Keratinocyte (primary cell): ENCODE results near the gene PDZD11. TPM values are rescaled to one million over a fixed set of nuclear protein-coding genes. Genes with fewer than 3 reads are reported as not detected.

ENCODE experiments used
- DNase-seq: peaks from one replicate; pipeline ENCODE4 v3.0.0-alpha.2; 2011; ENCODE audit warnings: low read depth, missing footprints, low spot score
- FAIRE-seq: peaks from 2 replicates; lab custom pipeline; 2011; peaks lifted over from hg19 to GRCh38; lab: Jason Lieb, UNC
- H2AFZ ChIP-seq: 2 replicates; pipeline ENCODE4 v1.6.0; 2012; ENCODE audit warnings: low read length, control low read depth, inconsistent platforms; ENCODE audit not compliant: control insufficient read depth
- H3K27ac ChIP-seq: 2 replicates; pipeline ENCODE4 v1.5.1; 2011; ENCODE audit warnings: low read length; ENCODE audit not compliant: control insufficient read depth, insufficient read depth
- H3K27me3 ChIP-seq: 3 replicates; pipeline ENCODE4 v1.6.0; 2011; ENCODE audit warnings: low read length; ENCODE audit not compliant: control insufficient read depth, insufficient read depth; ENCODE audit errors: extremely low read depth
- H3K36me3 ChIP-seq, 2 experiments: 2 replicates in 1 of 2; 3 replicates in 1 of 2; pipeline ENCODE4 v1.5.1; 2011; ENCODE audit warnings: low read length in 2 of 2, mild to moderate bottlenecking in 1 of 2; ENCODE audit not compliant: control insufficient read depth in 2 of 2, insufficient read depth in 2 of 2; ENCODE audit errors: extremely low read depth in 1 of 2
- H3K4me1 ChIP-seq: 3 replicates; pipeline ENCODE4 v1.5.1; 2011; ENCODE audit warnings: low read length; ENCODE audit not compliant: control insufficient read depth, insufficient read depth; ENCODE audit errors: extremely low read depth
- H3K4me2 ChIP-seq: 3 replicates; pipeline ENCODE4 v1.6.0; 2011; ENCODE audit warnings: low read depth, low read length; ENCODE audit not compliant: control insufficient read depth, insufficient read depth; ENCODE audit errors: extremely low read depth
- H3K4me3 ChIP-seq, 3 experiments: fragments of 200-600 bp in 1 of 3; sonication (generic) in 1 of 3; 2 replicates in 2 of 3; 3 replicates in 1 of 3; pipeline ENCODE4 v1.5.1; 2011 to 2016; ENCODE audit warnings: low read length in 3 of 3, mild to moderate bottlenecking in 3 of 3, control low read depth in 2 of 3, inconsistent platforms in 1 of 3, low read depth in 1 of 3, mixed read lengths in 1 of 3, mixed run types in 1 of 3, moderate library complexity in 1 of 3; ENCODE audit not compliant: control insufficient read depth in 2 of 3, insufficient read depth in 2 of 3; ENCODE audit errors: extremely low read depth in 1 of 3
- H3K79me2 ChIP-seq: 2 replicates; pipeline ENCODE4 v1.6.0; 2012; ENCODE audit warnings: low read length; ENCODE audit not compliant: control insufficient read depth, insufficient read depth
- H3K9ac ChIP-seq: 3 replicates; pipeline ENCODE4 v1.6.0; 2011; ENCODE audit warnings: low read length; ENCODE audit not compliant: control insufficient read depth, insufficient read depth; ENCODE audit errors: extremely low read depth
- H3K9me1 ChIP-seq: 3 replicates; pipeline ENCODE4 v1.6.0; 2011; ENCODE audit warnings: low read length; ENCODE audit not compliant: control insufficient read depth, insufficient read depth; ENCODE audit errors: extremely low read depth
- H3K9me3 ChIP-seq: 2 replicates; pipeline ENCODE4 v1.5.1; 2012; ENCODE audit warnings: low read depth, low read length; ENCODE audit not compliant: control insufficient read depth
- H4K20me1 ChIP-seq: 3 replicates; pipeline ENCODE4 v1.6.0; 2011; ENCODE audit warnings: low read length; ENCODE audit not compliant: control insufficient read depth, insufficient read depth; ENCODE audit errors: extremely low read depth
- EZH2 ChIP-seq: IDR thresholded peaks from one replicate; pipeline ENCODE4 v1.6.1; 2012; ENCODE audit warnings: inconsistent platforms, mild to moderate bottlenecking, low read length, moderate library complexity
- dilution Hi-C: fragments of 300-500 bp; cut with MboI; formaldehyde crosslinking; loops from one replicate; pipeline ENCODE4 v1.7.0; 2020; ENCODE audit warnings: low sequenced_read_pairs; ENCODE audit not compliant: extremely low pct_ligation_motif_present
- polyA minus RNA-seq, 3 experiments: library from RNA; depleted of rRNA, polyadenylated mRNA; stranded (reverse); fragments of >200 nt; gene quantifications; 1 replicate in 1 of 3; 2 replicates in 1 of 3; 3 replicates in 1 of 3; pipeline ENCODE4 v1.2.3, GENCODE V29; 2011
- polyA plus RNA-seq, 5 experiments: library from polyadenylated mRNA; depleted of rRNA in 3 of 5; stranded (reverse) in 3 of 5; stranded (forward) in 1 of 5; unstranded in 1 of 5; fragments of >200 nt; gene quantifications; 1 replicate in 1 of 5; 2 replicates in 3 of 5; 3 replicates in 1 of 5; pipeline versions ENCODE4 v1.2.1 to v1.2.3, GENCODE V29; 2011 to 2012; ENCODE audit warnings: missing spikeins in 2 of 5, low read depth in 1 of 5, low replicate concordance in 1 of 5
- TF ChIP-seq, protein P1 (sequence below), 3 experiments: IDR thresholded peaks in 1 of 3; conservative IDR thresholded peaks in 1 of 3; optimal IDR thresholded peaks in 1 of 3; 2 replicates in 2 of 3; 3 replicates in 1 of 3; pipeline versions ENCODE3 to v1.5.1; 2011; ENCODE audit warnings: low read length in 3 of 3, mild to moderate bottlenecking in 3 of 3, moderate library complexity in 2 of 3, control low read depth in 1 of 3, inconsistent platforms in 1 of 3; ENCODE audit not compliant: insufficient read depth in 2 of 3; ENCODE audit errors: extremely low read depth in 1 of 3

PDZD11 gene, protein sequence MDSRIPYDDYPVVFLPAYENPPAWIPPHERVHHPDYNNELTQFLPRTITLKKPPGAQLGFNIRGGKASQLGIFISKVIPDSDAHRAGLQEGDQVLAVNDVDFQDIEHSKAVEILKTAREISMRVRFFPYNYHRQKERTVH
- polyA plus RNA-seq, result 102 to 127 TPM (median 109 TPM) in 3 replicates
- polyA plus RNA-seq (2011; ENCODE audit: low read depth), result 11.2 TPM
- 125 and 173 TPM in 2 replicates for polyA plus RNA-seq (2011; cell fraction: cytosol; rRNA removed)
- polyA plus RNA-seq (2011; cell fraction: nucleus; rRNA removed), result 91.0 and 107 TPM in 2 replicates
- polyA plus RNA-seq (2012; ENCODE audit: low replicate concordance), result 49.2 and 72.9 TPM in 2 replicates
- polyA minus RNA-seq, result 48.7 to 117 TPM (median 103 TPM) in 3 replicates
- polyA minus RNA-seq (2011; cell fraction: cytosol; rRNA and poly(A)+ RNA removed), result 45.8 TPM
- 15.5 and 22.1 TPM in 2 replicates for polyA minus RNA-seq (2011; cell fraction: nucleus; rRNA and poly(A)+ RNA removed)

DNA sequence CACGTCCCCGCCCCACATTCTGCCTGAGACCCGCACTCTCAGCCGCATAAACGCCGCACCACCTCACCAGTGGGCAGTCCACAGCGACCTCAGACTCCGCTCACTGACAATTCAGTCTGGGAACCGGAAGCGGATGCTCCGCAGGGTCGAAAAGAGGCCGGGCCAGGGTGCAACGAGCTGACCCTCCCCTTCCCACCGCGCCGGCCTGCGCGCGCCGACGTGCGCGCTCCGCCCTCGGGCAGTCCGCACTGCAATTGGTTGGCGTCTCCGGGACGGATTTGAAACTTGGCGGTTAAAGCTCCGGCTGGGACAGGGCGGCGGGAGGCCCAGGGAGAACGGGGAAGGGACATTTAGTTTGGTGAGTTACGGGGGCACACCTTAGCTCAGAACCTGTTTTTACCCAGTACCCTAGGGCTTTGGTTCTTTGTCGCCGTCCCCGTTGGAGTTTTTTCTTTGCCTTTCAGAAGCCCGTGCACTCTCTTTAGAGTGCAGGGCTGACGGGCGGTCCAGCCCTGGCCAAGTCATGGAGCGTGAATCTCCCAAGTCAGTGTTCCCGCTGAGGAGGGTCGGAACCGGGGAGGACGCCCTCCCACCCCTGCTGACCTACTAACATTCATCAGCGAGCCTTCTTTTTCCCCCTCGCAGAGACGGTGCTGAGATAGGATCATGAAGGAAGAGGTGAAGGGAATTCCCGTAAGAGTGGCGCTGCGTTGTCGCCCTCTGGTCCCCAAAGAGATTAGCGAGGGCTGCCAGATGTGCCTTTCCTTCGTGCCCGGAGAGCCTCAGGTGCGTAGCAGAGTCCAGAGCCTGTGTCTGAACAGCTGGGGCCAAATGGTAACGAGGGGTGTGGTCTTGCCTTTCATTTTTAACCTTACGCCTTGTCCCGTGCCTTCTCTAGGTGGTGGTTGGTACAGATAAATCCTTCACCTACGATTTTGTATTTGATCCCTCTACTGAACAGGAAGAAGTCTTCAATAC lies at the start of gene PDZD11, which contains the start of gene KIF4A:
Gene PDZD11, minus strand, starts transcription at position 135 of the 978 bp plus-strand sequence. CDS start 586 bp downstream, outside the sequence.
Gene KIF4A, plus strand, starts transcription at position 312 of the 978 bp plus-strand sequence. Its CDS starts 355 bp downstream, at position 667.
- Histone ChIP-seq H3K4me3 (peak within 1 kb of the TSS; percentile 48 to 82 (median 77)), H3K9me1 (no peaks in the 10 kb centered on the region), H3K4me2 (peak within 1 kb of the TSS; percentile 82), H2AFZ (peak within 1 kb of the TSS; percentile 81), H3K4me1 (peaks cover 15% of the 10 kb centered on the region), H3K9ac (peak within 1 kb of the TSS; percentile 76), H3K27me3 (no peaks in the 10 kb centered on the region), H4K20me1 (no peaks in the 10 kb centered on the region), H3K9me3 (no peaks in the 10 kb centered on the region), H3K27ac (peak within 1 kb of the TSS; percentile 52), H3K79me2 (peaks cover 14% of the 10 kb centered on the region), H3K36me3 (peaks cover 0 to 4% of the 10 kb centered on the region in 2 experiments)
- DNase-seq (peak; percentile 11), FAIRE-seq (no peak)
- dilution Hi-C loops, result no loop called here
- TF ChIP-seq, protein P1, sequence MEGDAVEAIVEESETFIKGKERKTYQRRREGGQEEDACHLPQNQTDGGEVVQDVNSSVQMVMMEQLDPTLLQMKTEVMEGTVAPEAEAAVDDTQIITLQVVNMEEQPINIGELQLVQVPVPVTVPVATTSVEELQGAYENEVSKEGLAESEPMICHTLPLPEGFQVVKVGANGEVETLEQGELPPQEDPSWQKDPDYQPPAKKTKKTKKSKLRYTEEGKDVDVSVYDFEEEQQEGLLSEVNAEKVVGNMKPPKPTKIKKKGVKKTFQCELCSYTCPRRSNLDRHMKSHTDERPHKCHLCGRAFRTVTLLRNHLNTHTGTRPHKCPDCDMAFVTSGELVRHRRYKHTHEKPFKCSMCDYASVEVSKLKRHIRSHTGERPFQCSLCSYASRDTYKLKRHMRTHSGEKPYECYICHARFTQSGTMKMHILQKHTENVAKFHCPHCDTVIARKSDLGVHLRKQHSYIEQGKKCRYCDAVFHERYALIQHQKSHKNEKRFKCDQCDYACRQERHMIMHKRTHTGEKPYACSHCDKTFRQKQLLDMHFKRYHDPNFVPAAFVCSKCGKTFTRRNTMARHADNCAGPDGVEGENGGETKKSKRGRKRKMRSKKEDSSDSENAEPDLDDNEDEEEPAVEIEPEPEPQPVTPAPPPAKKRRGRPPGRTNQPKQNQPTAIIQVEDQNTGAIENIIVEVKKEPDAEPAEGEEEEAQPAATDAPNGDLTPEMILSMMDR (optimal IDR thresholded peaks at IDR 0.05 in 1 of 3, IDR thresholded peaks at IDR 0.05 in 1 of 3, conservative IDR thresholded peaks at IDR 0.05 in 1 of 3; ENCODE audit: extremely low read depth in 1 of 3, insufficient read depth in 2 of 3, low read length in 3 of 3), result no peak

DNA sequence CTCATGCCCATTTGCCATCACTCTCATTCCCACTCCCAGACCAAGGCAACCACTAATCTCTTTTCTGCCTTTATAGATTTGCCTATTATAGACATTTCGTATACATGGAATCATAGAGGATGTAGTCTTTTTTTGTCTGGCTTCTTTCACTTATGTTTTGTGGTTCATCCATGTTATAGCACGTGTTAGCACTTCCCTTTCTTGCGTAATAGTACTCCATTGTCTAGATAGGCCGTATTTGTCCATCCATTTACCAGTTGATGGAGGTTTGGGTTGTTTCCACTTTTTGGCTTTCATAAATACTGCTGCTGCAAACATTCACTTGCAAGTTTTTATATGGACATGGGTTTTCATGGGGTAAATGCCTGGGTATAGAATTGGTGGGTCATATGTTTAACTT lies 48.6 kb upstream of the PDZD11 start:
- no peaks in the 10 kb centered on the region for H3K9me3 ChIP-seq
- H3K9me1 ChIP-seq, result no peaks in the 10 kb centered on the region
- H3K4me2 ChIP-seq, result no peak overlapping the region
- no peaks in the 10 kb centered on the region for H4K20me1 ChIP-seq
- TF ChIP-seq, protein P1 (optimal IDR thresholded peaks at IDR 0.05 in 1 of 3, IDR thresholded peaks at IDR 0.05 in 1 of 3, conservative IDR thresholded peaks at IDR 0.05 in 1 of 3; ENCODE audit: extremely low read depth in 1 of 3, insufficient read depth in 2 of 3, low read length in 3 of 3), result no peak
- TF ChIP-seq EZH2, result no peak
- DNase-seq (no peak), FAIRE-seq (no peak)
- H3K79me2 ChIP-seq, result no peaks in the 10 kb centered on the region
- H3K27me3 ChIP-seq, result no peaks in the 10 kb centered on the region
- H3K4me1 ChIP-seq, result no peaks in the 10 kb centered on the region
- no peak overlapping the region for H3K27ac ChIP-seq
- dilution Hi-C loops, result no loop called here
- H2AFZ ChIP-seq, result no peak overlapping the region
- no peaks in the 10 kb centered on the region for H3K36me3 ChIP-seq
- H3K9ac ChIP-seq, result no peak overlapping the region
- H3K4me3 ChIP-seq, result no peak overlapping the region
